SU-DHL-6 (cell line): ENCODE data around the gene CHD5.

Experiments
- H2AFZ ChIP-seq: fragments of 200-600 bp; sonication (generic); 2 replicates; pipeline ENCODE4 v1.6.1; 2014; ENCODE audit warnings: low read depth, mild to moderate bottlenecking, moderate library complexity, mixed read lengths, antibody characterized with exemption, low read length; ENCODE audit not compliant: severe bottlenecking
- H3F3A ChIP-seq: fragments of 200-600 bp; shearing (Covaris generic); 2 replicates; pipeline ENCODE4 v1.6.0; 2016; ENCODE audit warnings: antibody characterized with exemption, mild to moderate bottlenecking; ENCODE audit not compliant: insufficient read depth
- H3K27ac ChIP-seq: fragments of 200-600 bp; sonication (generic); 2 replicates; pipeline ENCODE4 v1.5.1; 2016; ENCODE audit warnings: low read depth, mild to moderate bottlenecking, low read length, moderate library complexity, mixed read lengths
- H3K27me3 ChIP-seq: fragments of 200-600 bp; sonication (generic), shearing (Covaris generic); 2 replicates; pipeline ENCODE4 v1.6.0; 2014; ENCODE audit warnings: mild to moderate bottlenecking, low read length
- H3K36me3 ChIP-seq: fragments of 200-600 bp; sonication (generic); 2 replicates; pipeline ENCODE4 v1.6.1; 2014; ENCODE audit warnings: mild to moderate bottlenecking, low read length, mixed read lengths
- H3K4me2 ChIP-seq: fragments of 300-600, 200-600 bp; shearing (Covaris generic), sonication (generic); 2 replicates; pipeline ENCODE4 v1.6.0; 2014; ENCODE audit warnings: low read length, low read depth, mild to moderate bottlenecking; ENCODE audit not compliant: poor library complexity, severe bottlenecking
- H3K4me3 ChIP-seq: fragments of 200-600 bp; sonication (generic); 2 replicates; pipeline ENCODE4 v1.5.1; 2014; ENCODE audit warnings: antibody characterized with exemption, low read length, mild to moderate bottlenecking, mixed read lengths; ENCODE audit not compliant: insufficient read depth, poor library complexity, severe bottlenecking
- H3K79me2 ChIP-seq: fragments of 200-600 bp; sonication (generic); 2 replicates; pipeline ENCODE4 v1.6.1; 2014; ENCODE audit warnings: mild to moderate bottlenecking, low read length, moderate library complexity; ENCODE audit not compliant: insufficient read depth
- H3K9ac ChIP-seq: fragments of 200-600 bp; sonication (generic); 2 replicates; pipeline ENCODE4 v1.7.0; 2014; ENCODE audit warnings: mild to moderate bottlenecking, low read length
- H3K9me2 ChIP-seq: fragments of 200-600 bp; sonication (generic); replicated peaks from 2 replicates; pipeline ENCODE4 v1.6.1; 2014; ENCODE audit warnings: low read length; ENCODE audit not compliant: insufficient read depth
- H3K9me3 ChIP-seq: fragments of 200-600 bp; sonication (generic); 2 replicates; pipeline ENCODE4 v1.6.1; 2014; ENCODE audit warnings: low read length, mixed read lengths; ENCODE audit not compliant: insufficient read depth
- H4K20me1 ChIP-seq: fragments of 200-600 bp; sonication (generic); 2 replicates; pipeline ENCODE4 v1.6.1; 2014; ENCODE audit warnings: low read depth, mild to moderate bottlenecking, antibody characterized with exemption, low read length, moderate library complexity, mixed read lengths
- CTCF ChIP-seq: fragments of 200-600 bp; sonication (generic); IDR thresholded peaks from one replicate; pipeline ENCODE4 v1.5.1; 2017; ENCODE audit warnings: antibody characterized with exemption, mild to moderate bottlenecking, low read length, moderate library complexity; ENCODE audit not compliant: insufficient read depth, poor library complexity, severe bottlenecking
- EZH2phosphoT487 ChIP-seq: fragments of 200-600 bp; sonication (generic), shearing (Covaris generic); conservative IDR thresholded peaks from 2 replicates; pipeline ENCODE4 v1.6.1; 2018; ENCODE audit warnings: mild to moderate bottlenecking, antibody characterized with exemption, low read length, moderate library complexity, mixed read lengths

The CHD5 gene

GRCh38 chr1:6157132-6157527, 23.0 kb downstream of the CHD5 start:
- TF ChIP-seq CTCF, result no peak
- Histone ChIP-seq H3K27ac (no peak overlapping the region), H3K79me2 (no peaks in the 10 kb centered on the region), H4K20me1 (no peaks in the 10 kb centered on the region), H3K9me2 (no peaks in the 10 kb centered on the region), H3K9ac (no peak overlapping the region), H3K27me3 (no peaks in the 10 kb centered on the region), H3K9me3 (no peaks in the 10 kb centered on the region), H2AFZ (no peak overlapping the region), H3K4me2 (no peak overlapping the region), H3K36me3 (no peaks in the 10 kb centered on the region), H3K4me3 (no peak overlapping the region), H3F3A (no peaks in the 10 kb centered on the region)

- no peaks in the 10 kb centered on the region for H3F3A ChIP-seq
- no peaks in the 10 kb centered on the region for H4K20me1 ChIP-seq
- H3K36me3 ChIP-seq, result no peaks in the 10 kb centered on the region
- H3K79me2 ChIP-seq, result no peaks in the 10 kb centered on the region
- no peak overlapping the region for H3K9ac ChIP-seq
- H3K9me2 ChIP-seq, result no peaks in the 10 kb centered on the region
- TF ChIP-seq CTCF (no peak), EZH2phosphoT487 (no peak)
- no peaks in the 10 kb centered on the region for H3K9me3 ChIP-seq
- H3K27me3 ChIP-seq, result no peaks in the 10 kb centered on the region
- H3K4me3 ChIP-seq, result no peak overlapping the region
- no peak overlapping the region for H2AFZ ChIP-seq
- no peak overlapping the region for H3K27ac ChIP-seq
- no peak overlapping the region for H3K4me2 ChIP-seq
Observed at GRCh38 chr1:6154525-6155319, 25.4 kb downstream of the CHD5 start.

GRCh38 chr1:6152882-6153281, 27.2 kb downstream of the CHD5 start:
- Histone ChIP-seq H3K4me2 (no peak overlapping the region), H3K79me2 (no peaks in the 10 kb centered on the region), H3K4me3 (no peak overlapping the region), H3K9me3 (no peaks in the 10 kb centered on the region), H3K27me3 (no peaks in the 10 kb centered on the region), H3K27ac (no peak overlapping the region), H3F3A (no peaks in the 10 kb centered on the region), H2AFZ (no peak overlapping the region), H3K9ac (no peak overlapping the region), H3K36me3 (no peaks in the 10 kb centered on the region), H3K9me2 (no peaks in the 10 kb centered on the region), H4K20me1 (no peaks in the 10 kb centered on the region)
- TF ChIP-seq EZH2phosphoT487 (no peak), CTCF (no peak)
